HFFc6 (cell line): ENCODE measurements around the gene MTCL1. TPM values are rescaled to one million over a fixed set of nuclear protein-coding genes. Genes with fewer than 3 reads are reported as not detected.

Experiments
- DNase-seq: peaks from one replicate; pipeline ENCODE4 v3.0.0-alpha.2; 2018
- H3K27ac Mint-ChIP-seq: 2 replicates; pipeline ENCODE4 v1.8.0; 2020; ENCODE audit warnings: mild to moderate bottlenecking, mixed read lengths
- H3K27me3 Mint-ChIP-seq: 2 replicates; pipeline ENCODE4 v1.8.0; 2021; ENCODE audit warnings: mild to moderate bottlenecking, moderate library complexity, mixed read lengths; ENCODE audit not compliant: insufficient read depth
- H3K36me3 Mint-ChIP-seq: 2 replicates; pipeline ENCODE4 v1.8.0; 2021; ENCODE audit warnings: low read depth, mixed read lengths
- H3K4me1 Mint-ChIP-seq: 2 replicates; pipeline ENCODE4 v1.8.0; 2020; ENCODE audit warnings: low read depth, mixed read lengths
- H3K4me3 Mint-ChIP-seq: 2 replicates; pipeline ENCODE4 v1.8.0; 2020; ENCODE audit warnings: mild to moderate bottlenecking, moderate library complexity, mixed read lengths
- H3K9me3 Mint-ChIP-seq: 2 replicates; pipeline ENCODE4 v1.8.0; 2020; ENCODE audit warnings: mild to moderate bottlenecking, mixed read lengths
- CTCF ChIP-seq: fragments of 200-600 bp; sonication (generic); IDR thresholded peaks from 2 replicates; pipeline ENCODE4 v1.5.0; 2021; ENCODE audit warnings: antibody characterized with exemption, mild to moderate bottlenecking
- total RNA-seq, 6 experiments: library from RNA; stranded (reverse); fragmentation: NEBNext Ultra II Directional; extraction: Animal tissue kit (Norgen Biotek cat#: 25700); gene quantifications; 2 replicates in 1 of 6; 3 replicates in 5 of 6; pipeline ENCODE4 v1.2.3, GENCODE V29; 2021

The MTCL1 gene
- total RNA-seq, 6 experiments from 2014 or later: 47.2 to 59.7 (median 55.3) TPM

DNA sequence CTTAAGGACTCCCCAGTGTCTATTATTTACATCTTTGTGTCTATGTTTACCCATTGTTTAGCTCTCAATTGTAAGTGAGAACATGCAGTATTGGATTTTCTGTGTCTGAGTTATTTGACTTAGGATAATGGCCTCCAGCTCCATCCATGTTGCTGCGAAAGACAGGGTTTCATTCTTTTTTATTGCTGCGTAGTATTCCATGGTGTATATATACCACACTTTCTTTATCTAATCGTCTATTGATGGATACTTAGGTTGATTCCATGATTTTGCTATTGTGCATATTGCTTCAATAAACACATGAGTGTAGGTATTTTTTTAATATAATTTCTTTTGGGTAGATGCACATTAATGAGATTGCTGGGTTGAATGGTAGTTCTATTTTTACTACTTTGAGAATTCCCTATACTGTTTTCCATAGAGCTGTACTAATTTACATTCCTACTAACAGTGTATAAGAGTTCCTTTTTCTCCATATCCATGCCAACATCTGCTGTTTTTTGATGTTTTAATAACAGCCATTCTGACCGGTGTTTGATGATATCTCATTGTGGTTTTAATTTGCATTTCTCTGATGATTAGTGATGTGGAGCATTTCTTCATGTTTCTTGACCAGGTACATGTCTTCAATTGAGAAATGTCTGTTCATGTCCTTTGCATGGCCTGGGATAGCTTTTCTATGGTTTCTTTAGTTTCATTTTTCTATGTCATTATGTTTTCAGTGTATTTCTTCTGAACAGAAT lies 21.8 kb downstream of the MTCL1 start:
- H3K9me3 Mint-ChIP-seq: no peaks in the 10 kb centered on the region
- peaks cover 69% of the 10 kb centered on the region for H3K36me3 Mint-ChIP-seq
- H3K27me3 Mint-ChIP-seq: no peaks in the 10 kb centered on the region; the same call in 1 of the 2 replicates
- no peak for TF ChIP-seq CTCF
- DNase-seq: no peak
- H3K4me1 Mint-ChIP-seq: peaks cover 31% of the 10 kb centered on the region
- H3K27ac Mint-ChIP-seq: peak overlapping the region; percentile 24; the same call in 1 of the 2 replicates
- no peak overlapping the region for H3K4me3 Mint-ChIP-seq

DNA sequence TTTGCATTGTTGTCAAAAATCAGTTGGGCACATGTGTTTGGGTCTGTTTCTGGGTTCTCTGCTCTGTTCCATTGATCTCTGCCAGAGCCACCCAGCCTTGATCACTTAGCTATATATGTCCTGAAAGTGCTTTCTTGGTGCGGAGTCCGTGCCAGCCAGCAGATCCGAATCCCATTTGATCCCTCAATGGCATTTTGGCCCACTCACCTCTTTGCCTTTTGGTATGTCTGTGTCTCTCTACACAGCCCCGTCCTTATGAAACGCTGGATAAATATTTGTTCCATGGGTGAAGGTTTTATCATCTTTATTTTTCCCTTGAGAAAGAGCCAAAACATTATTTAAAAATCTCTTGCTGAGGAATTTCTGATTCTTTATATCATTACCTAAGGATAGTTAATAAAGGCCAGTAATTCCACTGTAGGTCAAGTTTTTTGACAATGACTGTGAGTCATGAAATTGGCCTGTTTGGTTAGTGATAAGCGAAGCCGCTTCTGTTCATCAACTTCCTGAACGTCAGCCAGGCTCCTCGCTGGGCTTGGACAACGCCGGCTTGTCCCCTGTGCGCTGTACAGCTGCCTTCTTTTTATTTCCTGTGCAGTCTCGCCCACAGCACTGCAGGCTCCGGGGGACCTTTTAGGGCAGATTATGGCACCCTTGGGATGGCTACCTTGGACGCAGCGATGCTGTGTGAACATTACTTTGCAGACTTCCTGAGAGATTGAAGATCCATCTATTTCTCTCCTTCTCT lies 24.9 kb downstream of the MTCL1 start:
- Mint-ChIP-seq H3K27ac (no peak overlapping the region), H3K27me3 (no peaks in the 10 kb centered on the region), H3K4me1 (peaks cover 29% of the 10 kb centered on the region), H3K9me3 (no peaks in the 10 kb centered on the region), H3K4me3 (no peak overlapping the region), H3K36me3 (peaks cover 53% of the 10 kb centered on the region)
- TF ChIP-seq CTCF: no peak
- DNase-seq: no peak

DNA sequence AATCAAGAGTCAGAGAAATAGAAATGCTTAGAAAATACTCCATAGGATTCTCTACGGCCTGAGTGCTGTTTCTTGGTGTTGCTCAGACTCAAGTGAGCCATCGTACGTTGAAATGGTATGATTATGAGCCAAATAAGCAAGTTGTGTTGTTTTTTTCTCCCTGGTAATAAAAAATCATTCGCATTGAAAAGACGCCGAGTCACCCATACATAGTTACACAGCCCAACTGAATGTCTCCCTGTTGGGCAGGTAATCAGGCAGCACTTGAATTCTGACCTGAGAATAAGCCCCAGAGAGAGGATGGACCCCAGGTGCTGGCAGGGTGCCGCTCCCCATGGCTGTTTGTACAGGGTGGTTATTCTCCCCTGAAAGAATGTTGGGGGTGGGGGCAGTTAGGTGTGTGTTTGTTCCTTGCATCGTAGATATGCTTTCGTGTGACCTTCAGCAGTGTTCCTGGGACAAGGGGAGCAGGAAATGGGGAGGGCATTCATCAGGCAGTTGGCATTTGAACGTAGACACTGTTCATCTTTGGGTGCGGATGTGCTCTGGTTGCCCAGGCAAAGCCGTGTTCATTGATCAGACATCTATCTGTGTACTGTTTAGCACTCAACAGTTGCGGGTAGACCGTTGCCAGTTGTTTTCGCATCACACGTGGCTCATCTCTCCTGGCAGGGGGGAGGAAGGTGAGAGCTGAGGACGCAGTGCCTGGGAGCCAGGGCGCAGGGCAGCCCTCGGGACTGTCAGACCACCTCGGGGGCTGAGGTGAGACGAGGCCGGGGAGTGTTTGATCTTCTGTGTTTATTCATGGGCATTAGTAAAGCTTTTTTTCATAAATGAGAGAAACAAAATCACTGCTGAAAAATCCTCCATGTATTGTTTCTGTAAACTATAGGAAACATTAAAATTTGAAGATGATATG lies 27.3 kb downstream of the MTCL1 start:
- TF ChIP-seq CTCF: no peak
- Mint-ChIP-seq H3K27ac (0 out of 2 replicates have a peak overlapping the region, but pooled peaks have one; percentile 17), H3K4me1 (peaks cover 21% of the 10 kb centered on the region), H3K4me3 (no peak overlapping the region), H3K9me3 (no peaks in the 10 kb centered on the region), H3K36me3 (peaks cover 47% of the 10 kb centered on the region), H3K27me3 (peaks cover 2% of the 10 kb centered on the region)
- DNase-seq: no peak

- H3K27ac Mint-ChIP-seq: no peak overlapping the region
- H3K4me1 Mint-ChIP-seq: peaks cover 13% of the 10 kb centered on the region; the same call in 1 of the 2 replicates
- no peaks in the 10 kb centered on the region for H3K9me3 Mint-ChIP-seq
- TF ChIP-seq CTCF: no peak
- H3K4me3 Mint-ChIP-seq: no peak overlapping the region
- DNase-seq: no peak
- peaks cover 2% of the 10 kb centered on the region for H3K27me3 Mint-ChIP-seq
- H3K36me3 Mint-ChIP-seq: peaks cover 56% of the 10 kb centered on the region
Observed at GRCh38 chr18:8734496-8734895, 29.1 kb downstream of the MTCL1 start.

GRCh38 chr18:8735274-8735673 lies 29.9 kb downstream of the MTCL1 start:
- no peak for TF ChIP-seq CTCF
- DNase-seq: no peak
- no peak overlapping the region for H3K4me3 Mint-ChIP-seq
- peaks cover 7% of the 10 kb centered on the region; the same call in 1 of the 2 replicates for H3K4me1 Mint-ChIP-seq
- peaks cover 54% of the 10 kb centered on the region for H3K36me3 Mint-ChIP-seq
- no peaks in the 10 kb centered on the region for H3K9me3 Mint-ChIP-seq
- peaks cover 2% of the 10 kb centered on the region for H3K27me3 Mint-ChIP-seq
- H3K27ac Mint-ChIP-seq: peak overlapping the region; percentile 10; the same call in 1 of the 2 replicates
